CD4-positive, alpha-beta T cell (primary cell): ENCODE data around the gene MYRFL. TPM values are rescaled to one million over a fixed set of nuclear protein-coding genes. Genes with fewer than 3 reads are reported as not detected.

ENCODE experiments used
- ATAC-seq: fragments of 200-7000 bp; cut with Tn5 transposase; one replicate; pipeline ENCODE4 v1.10.0; 2022; ENCODE audit warnings: mild to moderate bottlenecking; ENCODE audit not compliant: poor library complexity
- CTCF ChIA-PET: fragments of 350-600 bp; sonication (Branson Sonifier 250); formaldehyde crosslinking; loops from one replicate; lab custom pipeline; 2021; ENCODE audit warnings: antibody characterized with exemption, inconsistent platforms; lab: Charles Lee
- POLR2A ChIA-PET: fragments of 350-600 bp; sonication (Branson Sonifier 250); formaldehyde crosslinking; loops from one replicate; lab custom pipeline; 2021; ENCODE audit warnings: antibody characterized with exemption, inconsistent platforms; lab: Charles Lee
- DNase-seq, 14 experiments: peaks; one replicate each; pipeline ENCODE4 v3.0.0-alpha.2; 2013 to 2020; ENCODE audit warnings: mixed read lengths in 2 of 14
- H3K27ac ChIP-seq, 2 donors: one replicate each; pipeline versions ENCODE4 v1.5.1 to v1.7.0; 2013; ENCODE audit warnings: low read length in 2 of 2, low read depth in 1 of 2, mild to moderate bottlenecking in 1 of 2
- H3K27me3 ChIP-seq, 2 experiments: 1 replicate in 1 of 2; 2 replicates in 1 of 2; pipeline versions ENCODE4 v1.6.1 to v1.7.0; 2013; ENCODE audit warnings: low read length in 2 of 2, control low read depth in 1 of 2, mild to moderate bottlenecking in 1 of 2, moderate library complexity in 1 of 2; ENCODE audit not compliant: insufficient read depth in 2 of 2, control insufficient read depth in 1 of 2
- H3K36me3 ChIP-seq: one replicate; pipeline ENCODE4 v1.6.1; 2013; ENCODE audit warnings: low read length, control low read depth; ENCODE audit not compliant: insufficient read depth
- H3K4me1 ChIP-seq: one replicate; pipeline ENCODE4 v1.6.1; 2013; ENCODE audit warnings: low read length, control low read depth; ENCODE audit not compliant: insufficient read depth
- H3K4me3 ChIP-seq: one replicate; pipeline ENCODE4 v1.5.1; 2013; ENCODE audit warnings: mild to moderate bottlenecking, low read length, moderate library complexity
- H3K9me3 ChIP-seq, 2 experiments: 1 replicate in 1 of 2; 2 replicates in 1 of 2; pipeline versions ENCODE4 v1.6.1 to v1.7.0; 2013; ENCODE audit warnings: low read length in 2 of 2, mild to moderate bottlenecking in 2 of 2, control low read depth in 1 of 2, moderate library complexity in 1 of 2; ENCODE audit not compliant: control insufficient read depth in 1 of 2, insufficient read depth in 1 of 2
- H3K27ac Mint-ChIP-seq: one replicate; pipeline ENCODE4 v1.8.0; 2020; ENCODE audit warnings: mixed read lengths
- H3K27me3 Mint-ChIP-seq: one replicate; pipeline ENCODE4 v1.8.0; 2021; ENCODE audit warnings: mixed read lengths
- H3K36me3 Mint-ChIP-seq: one replicate; pipeline ENCODE4 v1.8.0; 2021; ENCODE audit warnings: low read depth, mixed read lengths
- H3K4me1 Mint-ChIP-seq: one replicate; pipeline ENCODE4 v1.8.0; 2021; ENCODE audit warnings: low read depth, mixed read lengths
- H3K4me3 Mint-ChIP-seq: one replicate; pipeline ENCODE4 v1.8.0; 2020; ENCODE audit warnings: mild to moderate bottlenecking, mixed read lengths
- H3K9me3 Mint-ChIP-seq: one replicate; pipeline ENCODE4 v1.8.0; 2020; ENCODE audit warnings: mixed read lengths
- CTCF ChIP-seq: fragments of 200-600 bp; IDR thresholded peaks from one replicate; pipeline ENCODE4 v1.8.0; 2022; ENCODE audit warnings: antibody characterized with exemption, mild to moderate bottlenecking
- intact Hi-C, 2 experiments: fragments of 100-400 bp; cut with DNase I in 1 of 2; cut with micrococcal nuclease in 1 of 2; formaldehyde crosslinking; loops; one replicate each; pipeline versions ENCODE4 v1.15.1 to v1.9.0; 2023 to 2025; cut with DNase I, micrococcal nuclease
- total RNA-seq, 174 experiments: library from RNA in 2 of 174; stranded (reverse) in 2 of 174; gene quantifications; one replicate each; pipeline ENCODE4 v1.2.3 and lab custom pipeline; 2021 to 2026

MYRFL gene
- total RNA-seq, 2 experiments from 2014 or later, result not detected

GRCh38 chr12:69904777-69905176 lies 79.8 kb downstream of the MYRFL start:
- Mint-ChIP-seq H3K4me3 (no peak overlapping the region), H3K4me1 (peaks cover 9% of the 10 kb centered on the region), H3K27me3 (no peaks in the 10 kb centered on the region), H3K9me3 (no peaks in the 10 kb centered on the region), H3K27ac (no peak overlapping the region), H3K36me3 (no peaks in the 10 kb centered on the region)
- no peaks in the 10 kb centered on the region for H3K36me3 ChIP-seq
- DNase-seq (no peak), ATAC-seq (no peak)
- TF ChIP-seq CTCF, result no peak
- intact Hi-C loops, result loop anchor here in 1 of 2 experiments (5.0 kb wide), 1 partner anchor 828 kb away; no protein-coding TSS in a partner anchor
- H3K27ac ChIP-seq, result no peak overlapping the region
- ChIA-PET POLR2A (no interaction called here), CTCF (no interaction called here)
- H3K9me3 ChIP-seq, result no peaks in the 10 kb centered on the region
- H3K27me3 ChIP-seq, result no peaks in the 10 kb centered on the region
- H3K4me1 ChIP-seq, result no peaks in the 10 kb centered on the region
- H3K4me3 ChIP-seq, result no peak overlapping the region

- H3K36me3 Mint-ChIP-seq, result no peaks in the 10 kb centered on the region
- DNase-seq, result no peak
- no peaks in the 10 kb centered on the region for H3K27me3 Mint-ChIP-seq
- H3K27ac Mint-ChIP-seq, result no peak overlapping the region
- POLR2A ChIA-PET, result no interaction called here
- Histone ChIP-seq H3K27me3 (no peaks in the 10 kb centered on the region), H3K36me3 (no peaks in the 10 kb centered on the region), H3K4me3 (no peak overlapping the region), H3K9me3 (no peaks in the 10 kb centered on the region), H3K27ac (no peak overlapping the region), H3K4me1 (no peaks in the 10 kb centered on the region)
- no peak for TF ChIP-seq CTCF
- CTCF ChIA-PET, result no interaction called here
- H3K4me3 Mint-ChIP-seq, result no peak overlapping the region
- ATAC-seq, result no peak
- no peaks in the 10 kb centered on the region for H3K9me3 Mint-ChIP-seq
- intact Hi-C loops, result no loop called here
- peaks cover 9% of the 10 kb centered on the region for H3K4me1 Mint-ChIP-seq
Observed at GRCh38 chr12:69905801-69906200, 80.8 kb downstream of the MYRFL start.

- H3K27ac ChIP-seq, result no peak overlapping the region
- H3K4me3 Mint-ChIP-seq, result no peak overlapping the region
- intact Hi-C loops, result no loop called here
- no peaks in the 10 kb centered on the region for H3K9me3 ChIP-seq
- H3K27me3 Mint-ChIP-seq, result no peaks in the 10 kb centered on the region
- no peaks in the 10 kb centered on the region for H3K9me3 Mint-ChIP-seq
- ChIA-PET POLR2A (no interaction called here), CTCF (interaction anchor here (1.0 kb wide), 1 partner anchor 13 kb away, joined by 3 read pairs; no protein-coding TSS in a partner anchor)
- H3K4me3 ChIP-seq, result no peak overlapping the region
- TF ChIP-seq CTCF, result no peak
- H3K36me3 Mint-ChIP-seq, result no peaks in the 10 kb centered on the region
- H3K4me1 Mint-ChIP-seq, result peaks cover 9% of the 10 kb centered on the region
- H3K36me3 ChIP-seq, result no peaks in the 10 kb centered on the region
- DNase-seq, result no peak
- H3K27ac Mint-ChIP-seq, result no peak overlapping the region
- H3K4me1 ChIP-seq, result no peaks in the 10 kb centered on the region
- no peaks in the 10 kb centered on the region for H3K27me3 ChIP-seq
- ATAC-seq, result no peak
Observed at GRCh38 chr12:69906411-69907216, 81.6 kb downstream of the MYRFL start.
